SW 1271 (cell line): ENCODE results near the gene KIF23.
A peak's percentile ranks its signal among the peaks of the same experiment; 100 is the strongest.

ENCODE experiments used
- DNase-seq, 2 experiments: peaks; one replicate each; lab custom pipeline; 2025; lab: John Stamatoyannopoulos, UW

KIF23 gene

DNA sequence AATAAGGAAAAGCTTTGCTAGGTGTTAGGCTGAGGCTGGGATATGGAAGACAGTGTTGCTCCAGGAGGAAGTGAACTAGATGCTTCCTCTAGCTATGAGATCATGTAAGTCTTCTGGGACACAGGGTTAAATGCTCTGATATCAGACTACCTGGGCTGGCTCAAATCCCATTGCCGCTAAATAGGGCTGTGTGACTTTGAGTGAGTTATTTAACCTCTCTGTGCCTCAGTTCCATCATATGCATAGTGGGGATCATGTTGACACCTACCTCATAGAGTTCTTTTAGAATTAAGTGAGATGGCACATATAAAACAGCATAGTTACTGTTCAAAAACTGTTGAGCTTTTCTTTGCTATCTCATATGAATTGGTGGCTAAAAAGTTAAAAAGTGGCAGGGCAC, 51.1 kb downstream of the KIF23 start:
- no peak for DNase-seq

DNA sequence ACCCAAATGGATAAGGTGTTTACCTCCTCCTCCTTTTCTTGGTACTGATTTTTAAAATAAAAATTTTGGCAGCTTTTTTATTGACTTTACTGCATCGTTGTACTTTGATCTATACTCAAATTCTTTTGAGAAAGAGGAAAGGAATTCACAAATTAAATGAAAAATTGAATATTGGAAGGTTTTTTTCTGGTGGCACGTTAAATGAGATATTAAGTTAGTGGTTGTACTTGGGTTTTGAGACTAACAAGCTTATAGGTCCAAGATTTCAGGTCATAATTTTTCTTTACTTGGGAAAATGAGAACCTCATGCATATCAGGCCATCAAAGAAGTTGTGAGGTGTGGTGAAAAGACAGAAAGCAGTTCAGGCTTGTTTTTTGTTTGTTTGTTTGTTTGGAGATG, 52.6 kb downstream of the KIF23 start:
- no peak for DNase-seq

- no peak for DNase-seq
Measured at GRCh38 chr15:69467636-69468035, 53.5 kb downstream of the KIF23 start.

DNA sequence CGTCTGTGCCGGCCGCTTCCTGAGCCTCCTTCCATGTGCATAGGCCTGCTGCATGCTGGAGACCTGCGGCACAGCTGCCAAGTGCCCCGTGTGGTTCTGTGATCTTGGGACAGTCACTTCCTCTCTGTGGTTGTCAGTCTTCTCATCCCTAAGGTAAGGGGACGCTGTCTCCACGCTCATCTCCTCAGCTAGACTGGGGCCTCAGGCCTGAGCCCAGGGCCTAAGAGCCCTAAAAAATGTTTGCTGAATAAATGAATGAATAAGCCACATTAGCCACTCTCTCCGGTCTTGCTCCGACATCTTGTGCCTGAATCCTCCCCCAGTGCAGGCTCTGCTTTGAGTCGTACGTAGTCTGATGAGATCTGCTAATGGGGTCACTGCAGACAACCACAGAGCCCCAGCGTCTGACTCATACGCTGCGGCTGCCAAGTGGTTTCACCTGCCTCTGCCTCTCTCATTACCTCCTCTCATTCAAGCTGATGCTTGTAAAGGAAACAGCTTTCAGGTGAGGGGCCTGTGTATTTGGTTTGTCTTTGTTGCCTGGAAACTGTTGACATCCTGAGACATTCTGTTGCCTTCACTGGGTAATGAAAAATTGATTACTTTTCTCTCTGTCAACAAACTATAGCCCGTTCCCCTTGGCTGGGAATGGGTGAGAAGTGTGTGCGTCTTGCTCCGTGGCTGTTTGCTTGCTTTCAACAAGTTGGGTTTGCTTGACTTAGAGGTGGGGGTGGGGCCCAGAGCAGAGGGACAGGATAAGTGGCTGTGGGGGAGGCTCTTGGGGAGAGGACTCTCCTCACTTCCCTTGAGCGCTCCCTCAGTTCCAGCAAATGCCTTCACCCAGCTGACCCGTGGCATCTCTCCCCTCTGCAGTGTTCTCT, 54.3 kb downstream of the KIF23 start:
- no peak for DNase-seq

DNA sequence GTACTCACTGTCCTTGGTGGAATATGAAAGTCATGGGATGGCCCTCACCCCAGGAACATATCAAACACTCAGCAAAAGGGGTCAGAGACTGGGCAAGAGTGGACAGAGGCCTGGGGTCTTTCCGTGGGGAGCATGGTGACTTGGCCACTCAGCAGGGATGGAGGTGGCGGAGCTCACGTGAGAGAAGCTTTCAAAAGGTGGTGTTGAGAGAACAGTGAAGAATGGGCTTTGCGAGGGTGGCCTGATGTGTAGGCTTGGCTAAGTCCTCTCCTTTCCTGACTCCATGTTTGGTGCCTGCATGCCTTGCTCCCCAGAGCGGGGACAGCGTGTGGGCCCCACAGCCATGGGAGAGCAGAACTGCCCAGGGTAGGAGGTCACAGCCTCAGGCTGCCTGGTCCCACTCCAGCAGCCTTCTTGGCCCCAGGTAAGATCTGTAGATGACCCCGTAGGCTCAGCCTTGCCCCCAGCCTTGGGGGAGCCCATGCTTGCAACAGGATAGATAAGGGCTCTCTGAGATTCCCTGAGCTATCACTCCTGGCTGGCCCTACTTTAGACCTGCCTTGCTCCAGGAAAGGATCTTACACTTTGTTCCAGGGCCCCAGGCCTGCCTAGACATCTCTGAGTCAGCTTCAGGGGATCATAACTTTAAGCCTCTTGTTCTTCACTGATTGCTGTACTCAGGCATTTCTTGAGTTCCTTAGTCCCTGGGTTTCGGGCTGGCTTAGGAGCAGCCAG, 55.5 kb downstream of the KIF23 start:
- DNase-seq = no peak

DNA sequence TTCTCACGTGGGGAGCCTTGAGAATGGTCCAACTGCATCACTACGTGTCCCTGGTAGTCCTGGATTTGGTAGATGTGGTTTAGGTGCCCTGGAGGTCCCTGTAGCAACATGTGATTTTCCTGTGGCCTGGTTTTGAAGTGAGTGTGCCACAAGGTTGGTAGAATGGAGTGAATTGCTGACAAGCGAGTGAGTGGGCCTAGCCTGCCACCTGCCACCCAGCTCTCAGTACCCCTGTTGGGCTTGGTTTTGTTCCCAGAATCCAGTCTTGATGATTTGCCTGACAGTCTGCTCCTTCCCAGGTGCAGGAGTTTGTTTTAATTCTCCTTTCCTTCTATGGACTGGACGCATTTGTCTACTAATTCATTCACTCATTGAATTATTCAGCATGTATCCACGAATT, 57.9 kb downstream of the KIF23 start:
- no peak for DNase-seq

DNA sequence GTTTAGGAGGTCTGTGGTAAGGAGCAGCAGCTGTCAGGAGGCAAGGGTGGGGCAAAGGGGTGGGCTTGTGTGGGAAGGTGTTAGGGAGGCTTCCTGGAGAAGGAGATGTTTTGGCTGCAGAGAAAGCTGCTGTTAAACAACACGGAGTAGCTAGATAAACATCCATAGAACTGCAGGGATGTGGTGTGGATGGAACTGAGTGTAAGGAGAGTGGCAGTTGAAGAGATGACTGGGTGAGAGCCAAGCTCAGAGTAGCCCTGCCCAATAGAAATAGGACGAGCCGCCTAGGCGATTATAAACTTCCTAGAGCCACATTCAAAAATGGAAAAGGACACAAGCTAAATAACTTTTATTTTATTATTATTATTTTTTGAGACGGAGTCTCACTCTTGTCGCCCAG, 58.4 kb downstream of the KIF23 start:
- DNase-seq = no peak

DNA sequence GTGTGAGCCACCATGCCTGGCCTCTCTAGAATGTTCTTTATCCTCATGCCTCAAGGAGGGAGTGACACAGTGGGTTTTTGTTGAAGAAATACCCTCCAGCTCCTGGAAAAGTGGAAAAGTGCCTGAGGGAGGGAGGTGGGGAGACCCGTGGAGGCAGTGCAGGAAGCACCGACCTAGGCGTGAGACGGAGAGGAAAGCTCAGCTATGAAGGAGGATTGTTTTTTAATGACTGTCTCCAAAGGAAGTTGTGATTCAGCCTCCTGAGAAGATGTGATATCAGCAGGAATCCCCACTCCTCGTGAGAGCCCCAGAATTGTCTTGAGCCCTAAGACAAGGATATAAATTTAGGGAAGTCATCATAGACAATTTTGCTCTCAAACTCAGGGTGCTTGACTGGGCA, 60.1 kb downstream of the KIF23 start:
- DNase-seq = peak in 1 of 2 experiments; percentile 59

GRCh38 chr15:69474846-69475455, 60.8 kb downstream of the KIF23 start:
- DNase-seq = peak in 1 of 2 experiments; percentile 26

DNA sequence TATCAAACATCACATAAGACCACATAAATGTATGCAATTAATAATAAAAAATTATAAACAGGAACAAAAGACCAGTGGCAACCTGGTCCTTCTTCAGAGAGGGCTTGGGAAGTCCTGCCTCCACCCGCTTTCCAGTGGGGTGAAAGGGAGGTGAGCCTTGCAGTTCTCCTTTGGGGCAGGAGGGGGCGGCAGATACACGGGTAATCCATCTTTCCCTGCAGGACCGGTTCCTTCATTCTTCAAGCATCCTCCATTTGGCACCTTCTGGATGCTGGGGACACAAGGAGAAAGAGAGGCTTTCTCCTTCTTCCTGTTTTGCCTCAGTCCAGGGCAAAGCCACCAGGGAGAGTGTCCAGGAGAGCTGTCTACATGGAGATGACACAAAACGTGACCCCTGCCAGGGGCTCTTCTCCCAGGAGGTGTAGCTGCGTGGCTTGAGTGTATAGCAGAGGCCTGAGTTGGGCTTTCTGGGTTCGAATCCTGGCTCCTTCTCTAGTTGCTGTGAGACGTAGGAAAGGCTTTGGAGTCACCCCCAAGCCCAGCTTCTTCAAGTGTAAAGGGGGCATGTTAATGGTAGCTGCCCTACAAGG, 61.7 kb downstream of the KIF23 start:
- peak; percentile 40 to 78 for DNase-seq

DNA sequence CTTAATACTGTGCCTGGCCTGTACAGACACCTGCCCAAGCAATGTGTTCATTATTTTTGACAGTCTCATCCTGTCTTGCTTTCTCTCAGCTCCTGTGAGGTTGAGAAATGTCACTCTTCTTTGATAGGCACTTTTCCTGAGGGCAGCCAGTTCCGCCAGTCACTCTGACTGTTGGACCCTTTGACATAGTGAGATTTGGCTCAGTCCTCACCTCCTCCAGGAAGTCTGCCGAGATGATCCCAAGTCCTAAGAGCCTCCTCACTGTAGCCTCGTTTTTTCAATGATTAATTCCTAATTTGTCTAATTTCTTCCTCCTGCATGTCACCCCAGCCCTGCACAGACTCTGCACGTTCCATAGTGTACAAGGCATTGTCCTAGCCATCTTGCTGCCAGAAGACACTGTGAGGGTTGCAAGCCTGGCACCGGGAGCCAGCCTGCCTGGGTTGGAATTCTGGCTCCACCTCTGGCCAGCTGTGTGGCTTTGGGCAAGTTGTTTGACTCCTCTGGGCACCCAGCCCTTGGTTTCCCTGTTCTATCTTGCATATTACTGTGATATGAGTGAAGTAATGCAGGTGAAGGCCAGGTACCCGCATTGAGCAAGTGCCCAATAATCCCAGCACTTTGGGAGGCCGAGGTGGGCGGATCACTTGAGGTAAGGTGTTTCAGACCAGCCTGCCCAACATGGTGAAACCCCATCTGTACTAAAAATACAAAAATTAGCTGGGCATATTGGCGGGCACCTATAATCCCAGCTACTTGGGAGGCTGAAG, 62.7 kb downstream of the KIF23 start:
- no peak for DNase-seq

GRCh38 chr15:69478259-69478781, 64.2 kb downstream of the KIF23 start:
- DNase-seq = peak in 1 of 2 experiments; percentile 50

DNA sequence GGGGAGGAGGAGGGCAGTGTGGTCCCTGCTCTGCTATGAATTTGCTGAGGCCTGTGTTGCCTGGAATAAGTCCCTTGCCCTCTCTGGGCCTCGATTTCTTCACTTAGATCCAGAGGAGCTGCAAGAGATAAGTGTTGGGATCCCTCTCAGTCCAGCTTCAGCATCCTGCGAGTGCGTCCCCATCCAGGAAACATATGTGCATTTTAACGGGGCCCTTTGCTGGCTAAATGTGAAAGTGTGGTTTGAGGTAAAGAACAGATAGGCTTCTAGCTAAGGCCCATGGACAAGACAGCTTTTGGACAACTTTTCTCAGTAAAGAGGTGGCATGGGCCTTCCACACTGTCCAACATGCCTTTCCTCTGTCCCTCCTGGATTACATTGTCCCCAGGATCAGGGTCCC, 64.9 kb downstream of the KIF23 start:
- no peak for DNase-seq

GRCh38 chr15:69479971-69480370, 65.8 kb downstream of the KIF23 start:
- no peak for DNase-seq

DNA sequence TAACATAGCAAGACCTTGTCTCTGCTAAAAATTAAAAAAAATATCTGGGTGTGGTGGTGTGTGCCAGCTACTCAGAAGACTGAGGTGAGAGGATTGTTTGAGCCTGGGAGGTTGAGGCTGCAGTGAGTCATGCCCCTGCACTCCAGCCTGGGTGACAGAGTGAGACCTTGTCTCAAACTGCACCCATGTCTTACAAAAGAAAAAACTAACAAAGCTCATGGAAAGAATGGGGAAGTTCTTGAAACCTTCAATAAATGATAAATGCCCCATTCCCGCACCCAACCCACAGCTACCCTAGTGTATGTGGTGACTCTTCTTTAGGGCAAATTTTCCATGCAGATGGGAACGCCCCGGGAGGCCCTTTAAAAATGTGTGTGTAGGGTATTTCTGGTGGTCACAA, 66.8 kb downstream of the KIF23 start:
- DNase-seq = no peak

GRCh38 chr15:69482686-69483256, 68.6 kb downstream of the KIF23 start:
- no peak for DNase-seq

DNA sequence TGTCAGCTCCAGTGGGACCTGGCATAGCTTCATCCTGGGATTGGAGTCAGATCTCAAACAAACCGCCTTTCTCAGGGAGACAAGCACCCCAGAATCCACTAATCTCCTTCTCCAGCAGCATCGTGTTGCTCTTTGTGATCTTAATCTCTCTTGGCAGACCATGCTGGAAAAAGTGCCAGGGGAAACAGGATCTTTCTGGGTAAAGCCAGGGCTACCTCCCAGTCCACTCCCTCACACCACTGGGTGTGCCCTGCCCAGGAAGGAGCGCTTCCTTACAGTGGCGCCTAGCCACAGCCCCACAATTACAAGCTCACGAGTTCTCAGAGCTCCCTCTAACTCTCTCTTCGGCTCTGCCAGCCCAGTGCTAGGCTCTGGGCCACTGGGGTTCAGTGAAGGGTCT, 70.7 kb downstream of the KIF23 start:
- no peak for DNase-seq

DNA sequence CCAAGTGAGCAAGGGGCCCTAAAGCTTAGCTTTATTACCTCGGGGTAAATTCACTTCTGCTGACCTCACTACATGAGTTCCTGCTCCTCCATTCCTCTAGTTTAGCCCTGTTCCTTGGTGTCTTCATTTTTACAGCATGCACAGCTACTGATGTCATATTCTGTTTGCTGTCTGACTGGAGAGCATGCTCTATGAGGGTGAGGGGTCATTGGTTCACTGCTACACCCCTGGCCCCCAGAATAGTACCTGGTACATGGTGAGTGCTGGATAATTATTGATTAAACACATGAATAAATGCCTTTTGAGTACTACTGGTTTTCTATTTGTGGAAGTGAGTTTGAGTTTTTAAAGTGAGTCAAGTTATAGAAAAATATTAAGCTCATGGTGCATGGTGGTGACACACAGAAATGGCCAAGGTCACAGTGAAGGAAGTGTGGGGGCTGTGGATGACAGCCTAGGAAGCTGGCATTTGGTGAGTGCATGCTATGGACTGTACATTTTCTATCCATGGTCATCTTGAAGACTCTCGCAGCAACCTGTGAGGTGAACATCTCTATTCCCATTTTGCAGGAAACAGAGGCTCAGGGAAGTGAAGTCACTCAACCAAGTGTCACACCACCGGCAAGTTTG, 72.4 kb downstream of the KIF23 start:
- no peak for DNase-seq

DNA sequence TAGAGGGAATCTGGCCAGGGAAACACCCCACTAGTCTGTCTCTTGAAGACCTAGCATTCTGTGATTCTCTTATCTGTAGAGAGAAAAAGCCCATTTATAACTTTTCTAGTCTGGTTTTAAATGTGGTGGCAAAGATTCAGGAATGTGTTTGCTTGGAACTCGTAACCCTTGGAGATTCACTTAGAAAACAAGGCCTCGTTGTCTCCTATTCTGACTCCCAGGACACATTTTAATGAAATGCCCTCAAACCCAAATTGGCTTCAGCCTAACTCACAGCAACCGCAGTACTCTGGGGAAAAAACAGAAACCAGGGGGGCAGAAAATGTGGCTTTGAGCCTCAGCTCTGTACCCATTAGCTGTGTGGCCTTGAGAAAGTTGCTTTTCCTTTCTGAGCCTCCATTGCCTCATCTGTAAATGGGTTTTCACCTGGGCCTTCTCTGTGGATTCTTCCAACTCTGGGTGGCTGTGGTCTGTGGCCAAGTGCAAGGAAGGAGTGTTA, 75.0 kb downstream of the KIF23 start:
- DNase-seq = no peak

DNA sequence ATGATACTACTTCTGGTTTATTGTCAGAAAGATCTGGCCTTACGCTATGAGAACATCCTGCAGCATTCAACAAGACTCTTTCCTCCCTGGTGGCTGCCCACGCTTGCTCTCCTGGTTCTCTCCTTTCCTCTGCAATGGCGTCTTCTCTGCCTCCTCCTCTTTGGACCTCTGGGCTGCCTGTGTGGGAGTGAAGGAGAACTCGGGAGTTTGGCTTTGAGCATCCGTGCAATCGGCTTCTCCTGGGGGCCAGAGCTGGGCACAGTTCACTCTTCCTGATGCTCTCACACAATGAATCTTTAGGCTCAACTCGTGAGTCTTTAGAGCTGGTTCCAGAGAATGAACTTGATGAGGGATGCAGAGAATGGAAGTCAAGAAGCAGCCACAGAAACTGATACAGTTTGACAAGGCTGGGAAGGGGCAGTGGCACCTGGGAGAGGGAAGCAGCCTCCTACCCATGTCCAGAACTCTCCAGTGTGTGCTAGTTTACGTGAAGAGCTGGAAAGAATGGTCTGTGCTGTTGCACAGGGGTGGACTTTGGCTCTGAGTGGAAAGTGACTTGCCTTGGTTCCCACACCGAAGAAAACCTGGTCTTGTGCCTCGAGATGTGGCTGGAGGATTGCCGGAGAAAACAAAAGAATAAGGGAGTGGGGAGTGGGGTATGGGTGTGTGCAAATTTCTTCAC, 76.3 kb downstream of the KIF23 start:
- no peak for DNase-seq
